SU-DHL-6 (cell line): ENCODE results near the gene AGPAT2.

Experiments
- H2AFZ ChIP-seq: fragments of 200-600 bp; sonication (generic); 2 replicates; pipeline ENCODE4 v1.6.1; 2014; ENCODE audit warnings: low read depth, mild to moderate bottlenecking, moderate library complexity, mixed read lengths, antibody characterized with exemption, low read length; ENCODE audit not compliant: severe bottlenecking
- H3F3A ChIP-seq: fragments of 200-600 bp; shearing (Covaris generic); 2 replicates; pipeline ENCODE4 v1.6.0; 2016; ENCODE audit warnings: antibody characterized with exemption, mild to moderate bottlenecking; ENCODE audit not compliant: insufficient read depth
- H3K27ac ChIP-seq: fragments of 200-600 bp; sonication (generic); 2 replicates; pipeline ENCODE4 v1.5.1; 2016; ENCODE audit warnings: low read depth, mild to moderate bottlenecking, low read length, moderate library complexity, mixed read lengths
- H3K27me3 ChIP-seq: fragments of 200-600 bp; sonication (generic), shearing (Covaris generic); 2 replicates; pipeline ENCODE4 v1.6.0; 2014; ENCODE audit warnings: mild to moderate bottlenecking, low read length
- H3K36me3 ChIP-seq: fragments of 200-600 bp; sonication (generic); 2 replicates; pipeline ENCODE4 v1.6.1; 2014; ENCODE audit warnings: mild to moderate bottlenecking, low read length, mixed read lengths
- H3K4me2 ChIP-seq: fragments of 300-600, 200-600 bp; shearing (Covaris generic), sonication (generic); 2 replicates; pipeline ENCODE4 v1.6.0; 2014; ENCODE audit warnings: low read length, low read depth, mild to moderate bottlenecking; ENCODE audit not compliant: poor library complexity, severe bottlenecking
- H3K4me3 ChIP-seq: fragments of 200-600 bp; sonication (generic); 2 replicates; pipeline ENCODE4 v1.5.1; 2014; ENCODE audit warnings: antibody characterized with exemption, low read length, mild to moderate bottlenecking, mixed read lengths; ENCODE audit not compliant: insufficient read depth, poor library complexity, severe bottlenecking
- H3K79me2 ChIP-seq: fragments of 200-600 bp; sonication (generic); 2 replicates; pipeline ENCODE4 v1.6.1; 2014; ENCODE audit warnings: mild to moderate bottlenecking, low read length, moderate library complexity; ENCODE audit not compliant: insufficient read depth
- H3K9ac ChIP-seq: fragments of 200-600 bp; sonication (generic); 2 replicates; pipeline ENCODE4 v1.7.0; 2014; ENCODE audit warnings: mild to moderate bottlenecking, low read length
- H3K9me2 ChIP-seq: fragments of 200-600 bp; sonication (generic); replicated peaks from 2 replicates; pipeline ENCODE4 v1.6.1; 2014; ENCODE audit warnings: low read length; ENCODE audit not compliant: insufficient read depth
- H3K9me3 ChIP-seq: fragments of 200-600 bp; sonication (generic); 2 replicates; pipeline ENCODE4 v1.6.1; 2014; ENCODE audit warnings: low read length, mixed read lengths; ENCODE audit not compliant: insufficient read depth
- H4K20me1 ChIP-seq: fragments of 200-600 bp; sonication (generic); 2 replicates; pipeline ENCODE4 v1.6.1; 2014; ENCODE audit warnings: low read depth, mild to moderate bottlenecking, antibody characterized with exemption, low read length, moderate library complexity, mixed read lengths
- EZH2phosphoT487 ChIP-seq: fragments of 200-600 bp; sonication (generic), shearing (Covaris generic); conservative IDR thresholded peaks from 2 replicates; pipeline ENCODE4 v1.6.1; 2018; ENCODE audit warnings: mild to moderate bottlenecking, antibody characterized with exemption, low read length, moderate library complexity, mixed read lengths
- TF ChIP-seq, protein P1 (sequence below): fragments of 200-600 bp; sonication (generic); IDR thresholded peaks from one replicate; pipeline ENCODE4 v1.5.1; 2017; ENCODE audit warnings: antibody characterized with exemption, mild to moderate bottlenecking, low read length, moderate library complexity; ENCODE audit not compliant: insufficient read depth, poor library complexity, severe bottlenecking

Gene AGPAT2

GRCh38 chr9:136629001-136629878, 58.0 kb downstream of the AGPAT2 start:
- Histone ChIP-seq H3K4me3 (no peak overlapping the region), H3K4me2 (no peak overlapping the region), H3F3A (no peaks in the 10 kb centered on the region), H4K20me1 (no peaks in the 10 kb centered on the region), H3K9ac (no peak overlapping the region), H3K36me3 (no peaks in the 10 kb centered on the region), H3K79me2 (no peaks in the 10 kb centered on the region), H3K9me2 (no peaks in the 10 kb centered on the region), H2AFZ (no peak overlapping the region), H3K27me3 (no peaks in the 10 kb centered on the region), H3K9me3 (no peaks in the 10 kb centered on the region), H3K27ac (no peak overlapping the region)
- no peak for TF ChIP-seq EZH2phosphoT487
- TF ChIP-seq, protein P1, sequence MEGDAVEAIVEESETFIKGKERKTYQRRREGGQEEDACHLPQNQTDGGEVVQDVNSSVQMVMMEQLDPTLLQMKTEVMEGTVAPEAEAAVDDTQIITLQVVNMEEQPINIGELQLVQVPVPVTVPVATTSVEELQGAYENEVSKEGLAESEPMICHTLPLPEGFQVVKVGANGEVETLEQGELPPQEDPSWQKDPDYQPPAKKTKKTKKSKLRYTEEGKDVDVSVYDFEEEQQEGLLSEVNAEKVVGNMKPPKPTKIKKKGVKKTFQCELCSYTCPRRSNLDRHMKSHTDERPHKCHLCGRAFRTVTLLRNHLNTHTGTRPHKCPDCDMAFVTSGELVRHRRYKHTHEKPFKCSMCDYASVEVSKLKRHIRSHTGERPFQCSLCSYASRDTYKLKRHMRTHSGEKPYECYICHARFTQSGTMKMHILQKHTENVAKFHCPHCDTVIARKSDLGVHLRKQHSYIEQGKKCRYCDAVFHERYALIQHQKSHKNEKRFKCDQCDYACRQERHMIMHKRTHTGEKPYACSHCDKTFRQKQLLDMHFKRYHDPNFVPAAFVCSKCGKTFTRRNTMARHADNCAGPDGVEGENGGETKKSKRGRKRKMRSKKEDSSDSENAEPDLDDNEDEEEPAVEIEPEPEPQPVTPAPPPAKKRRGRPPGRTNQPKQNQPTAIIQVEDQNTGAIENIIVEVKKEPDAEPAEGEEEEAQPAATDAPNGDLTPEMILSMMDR: no peak

GRCh38 chr9:136628268-136628667, 59.0 kb downstream of the AGPAT2 start:
- Histone ChIP-seq H3K9me2 (no peaks in the 10 kb centered on the region), H3K27me3 (no peaks in the 10 kb centered on the region), H3F3A (no peaks in the 10 kb centered on the region), H3K4me3 (no peak overlapping the region), H3K36me3 (no peaks in the 10 kb centered on the region), H3K27ac (no peak overlapping the region), H2AFZ (no peak overlapping the region), H4K20me1 (no peaks in the 10 kb centered on the region), H3K9me3 (no peaks in the 10 kb centered on the region), H3K79me2 (no peaks in the 10 kb centered on the region), H3K4me2 (no peak overlapping the region), H3K9ac (no peak overlapping the region)
- TF ChIP-seq, protein P1: no peak
- no peak for TF ChIP-seq EZH2phosphoT487

DNA sequence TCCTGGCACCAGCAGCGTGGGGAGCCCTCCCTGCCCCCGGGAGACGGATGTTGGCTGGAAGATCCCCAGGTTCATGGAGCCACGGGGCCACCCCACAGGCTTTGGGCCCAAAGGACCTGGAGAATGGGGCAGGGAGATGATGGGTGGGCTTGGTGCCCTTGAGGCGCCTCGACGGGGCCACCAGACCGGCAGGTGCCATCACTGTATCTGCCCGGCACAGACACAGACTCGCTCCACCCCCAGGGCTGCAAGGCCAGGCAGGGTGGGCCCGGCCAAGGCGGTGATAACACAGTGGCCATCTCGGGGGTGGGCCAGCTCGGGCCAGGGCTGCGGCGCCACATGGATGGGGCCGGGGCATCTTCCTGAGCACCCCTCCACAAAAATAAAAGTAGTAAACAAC, 59.6 kb downstream of the AGPAT2 start:
- no peaks in the 10 kb centered on the region for H3K79me2 ChIP-seq
- no peak overlapping the region for H3K9ac ChIP-seq
- no peak overlapping the region for H3K4me2 ChIP-seq
- H3K36me3 ChIP-seq: no peaks in the 10 kb centered on the region
- H3K4me3 ChIP-seq: no peak overlapping the region
- no peaks in the 10 kb centered on the region for H3K9me3 ChIP-seq
- H4K20me1 ChIP-seq: no peaks in the 10 kb centered on the region
- H3K27me3 ChIP-seq: no peaks in the 10 kb centered on the region
- H3K9me2 ChIP-seq: no peaks in the 10 kb centered on the region
- H3F3A ChIP-seq: no peaks in the 10 kb centered on the region
- no peak overlapping the region for H3K27ac ChIP-seq
- TF ChIP-seq, protein P1: no peak
- TF ChIP-seq EZH2phosphoT487: no peak
- H2AFZ ChIP-seq: no peak overlapping the region
